ENCODE data around the gene SGMS1. TPM values are rescaled to one million over a fixed set of nuclear protein-coding genes. Genes with fewer than 3 reads are reported as not detected.
A peak's percentile ranks its signal among the peaks of the same experiment; 100 is the strongest.

SGMS1 gene
- total RNA-seq, 1 donor from 2014 or later, result 14.2 TPM

DNA sequence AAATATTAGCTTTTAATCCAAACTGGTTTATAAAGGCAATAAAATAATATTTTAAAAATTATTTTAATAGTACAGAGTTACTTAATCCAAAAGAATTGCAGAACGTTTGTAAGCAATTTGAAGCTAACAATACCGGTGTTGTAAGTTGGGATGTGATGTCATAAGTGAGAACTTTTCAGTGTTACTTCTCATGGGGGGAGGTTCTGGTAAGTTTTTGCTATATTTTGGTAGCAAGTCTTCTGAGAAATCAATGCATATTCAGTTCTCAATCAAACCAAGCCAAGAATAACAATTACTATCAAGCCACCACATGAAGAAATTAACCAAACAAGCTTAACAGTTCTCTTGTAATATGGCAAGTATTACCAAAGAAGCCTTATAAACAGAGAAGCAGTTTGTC lies 225.4 kb downstream of the SGMS1 start:
- DNase-seq, result no peak
- intact Hi-C loops (cut with micrococcal nuclease), result no loop called here
- Mint-ChIP-seq H3K4me3 (no peak overlapping the region), H3K36me3 (ENCODE audit: low read depth) (peaks cover 6% of the 10 kb centered on the region), H3K27me3 (no peaks in the 10 kb centered on the region), H3K27ac (no peak overlapping the region), H3K4me1 (peaks cover 28% of the 10 kb centered on the region), H3K9me3 (no peaks in the 10 kb centered on the region)

DNA sequence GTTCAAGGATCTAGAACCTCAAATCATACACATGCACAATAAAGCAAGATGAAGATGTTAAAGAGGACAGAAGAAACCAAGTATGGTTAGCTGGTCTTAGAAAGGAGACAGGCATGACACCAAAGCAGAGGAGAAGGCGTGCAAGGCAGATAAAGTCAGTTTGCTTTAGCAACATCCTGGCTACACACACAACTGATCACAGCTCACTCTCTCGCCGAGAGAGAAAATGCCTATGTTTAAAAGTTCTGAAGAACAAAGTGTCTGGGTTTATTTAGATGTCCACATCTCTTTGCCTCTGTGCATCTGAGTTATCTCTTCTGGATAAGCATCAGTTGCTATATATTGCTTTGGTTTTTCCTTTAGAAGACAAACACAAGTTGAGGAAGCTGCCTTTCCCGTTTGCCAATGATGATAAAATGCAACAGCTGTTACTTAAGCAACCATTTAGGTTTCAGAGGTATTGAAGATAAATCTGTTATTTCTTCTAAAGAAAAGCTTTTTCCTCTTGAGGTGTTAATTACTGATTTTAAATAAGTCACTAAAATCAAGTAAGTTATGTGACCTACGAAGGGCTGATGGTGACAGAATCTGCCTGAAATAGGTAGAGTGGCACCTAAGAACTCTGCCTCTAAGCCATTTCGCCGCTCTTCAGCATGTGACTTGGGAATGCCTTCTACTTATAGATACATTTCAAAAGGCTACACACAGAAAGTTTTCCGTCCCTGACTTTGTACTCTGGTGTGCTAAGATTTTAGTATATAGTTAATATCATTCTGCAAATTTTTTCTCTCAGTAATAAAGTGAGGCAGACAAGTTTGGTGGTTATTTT lies 226.2 kb downstream of the SGMS1 start:
- intact Hi-C loops (cut with micrococcal nuclease), result loop anchor here (1.0 to 2.0 kb wide), 2 partner anchors 12 to 35 kb away; no protein-coding TSS in a partner anchor
- DNase-seq, result no peak
- Mint-ChIP-seq H3K4me3 (peak overlapping the region; percentile 68), H3K9me3 (peaks cover 1% of the 10 kb centered on the region), H3K4me1 (peaks cover 31% of the 10 kb centered on the region), H3K36me3 (ENCODE audit: low read depth) (peaks cover 10% of the 10 kb centered on the region), H3K27me3 (no peaks in the 10 kb centered on the region), H3K27ac (peak overlapping the region; percentile 87)

DNA sequence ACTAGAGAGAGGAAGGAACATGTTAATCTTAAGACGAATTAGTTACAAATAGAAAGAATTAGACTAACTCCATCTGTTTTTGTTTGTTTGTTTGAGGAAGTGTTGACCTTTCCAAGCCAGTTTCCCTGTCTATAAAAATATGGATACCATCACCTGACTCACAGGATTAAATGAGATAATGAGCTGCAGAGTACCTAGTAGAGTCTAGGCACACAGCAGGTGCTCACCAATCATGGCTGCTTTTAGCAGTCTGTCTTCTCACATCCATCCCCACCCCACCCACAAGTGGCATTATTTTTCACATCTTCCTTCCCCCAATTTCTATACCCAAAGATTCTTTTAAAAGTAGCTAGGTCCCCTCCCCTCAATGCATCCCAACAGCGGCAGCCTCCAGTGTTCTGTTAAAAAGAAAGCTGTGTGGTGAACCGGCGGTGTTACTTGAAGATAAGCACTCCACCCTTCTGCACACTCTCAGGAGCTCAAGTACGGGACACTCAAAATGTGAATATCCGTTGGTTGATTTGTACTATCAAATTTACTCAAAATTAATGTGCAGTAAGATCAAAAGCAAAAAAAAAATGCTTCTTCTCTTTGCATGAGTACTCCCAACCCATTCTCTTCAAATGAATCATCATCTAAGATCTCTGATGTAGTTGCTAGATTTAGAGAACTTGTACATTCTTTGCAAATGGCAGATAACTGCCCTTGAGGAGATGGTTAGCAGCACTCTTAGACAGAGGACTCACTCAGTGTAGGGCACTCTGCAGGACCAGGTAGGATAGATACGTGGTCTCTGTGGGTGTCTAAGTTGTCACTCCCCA lies 227.1 kb downstream of the SGMS1 start:
- Mint-ChIP-seq H3K9me3 (peaks cover 4% of the 10 kb centered on the region), H3K4me1 (peaks cover 31% of the 10 kb centered on the region), H3K27ac (peak overlapping the region; percentile 87), H3K27me3 (no peaks in the 10 kb centered on the region), H3K36me3 (ENCODE audit: low read depth) (peaks cover 10% of the 10 kb centered on the region), H3K4me3 (peak overlapping the region; percentile 68)
- intact Hi-C loops (cut with micrococcal nuclease), result loop anchor here (1.0 to 2.0 kb wide), 2 partner anchors 13 to 36 kb away; no protein-coding TSS in a partner anchor
- peak; percentile 64 for DNase-seq

DNA sequence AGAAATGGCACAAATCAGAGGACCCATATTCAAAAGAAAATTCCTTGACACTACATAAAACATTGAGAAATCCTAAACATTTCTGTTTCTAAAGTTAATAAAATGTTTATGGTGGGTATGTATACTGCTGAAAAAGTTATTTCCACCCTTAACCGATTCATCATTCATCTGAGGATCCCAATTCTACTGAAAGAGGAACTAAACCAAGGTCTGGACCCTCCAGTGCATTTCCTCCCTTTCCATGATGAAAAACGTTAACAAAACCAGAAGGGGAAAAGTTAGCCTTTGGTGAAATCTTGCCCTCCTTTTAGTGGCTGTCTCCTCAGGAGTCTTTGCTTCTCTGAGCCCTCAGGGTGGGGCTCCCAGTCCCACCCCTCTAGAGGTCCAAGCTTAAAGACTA lies 227.9 kb downstream of the SGMS1 start:
- Mint-ChIP-seq H3K9me3 (peaks cover 4% of the 10 kb centered on the region), H3K4me1 (peaks cover 29% of the 10 kb centered on the region), H3K4me3 (no peak overlapping the region), H3K27ac (no peak overlapping the region), H3K36me3 (ENCODE audit: low read depth) (peaks cover 8% of the 10 kb centered on the region), H3K27me3 (no peaks in the 10 kb centered on the region)
- intact Hi-C loops (cut with micrococcal nuclease), result loop anchor here (2.0 kb wide), 1 partner anchor 37 kb away; no protein-coding TSS in a partner anchor
- DNase-seq, result no peak

DNA sequence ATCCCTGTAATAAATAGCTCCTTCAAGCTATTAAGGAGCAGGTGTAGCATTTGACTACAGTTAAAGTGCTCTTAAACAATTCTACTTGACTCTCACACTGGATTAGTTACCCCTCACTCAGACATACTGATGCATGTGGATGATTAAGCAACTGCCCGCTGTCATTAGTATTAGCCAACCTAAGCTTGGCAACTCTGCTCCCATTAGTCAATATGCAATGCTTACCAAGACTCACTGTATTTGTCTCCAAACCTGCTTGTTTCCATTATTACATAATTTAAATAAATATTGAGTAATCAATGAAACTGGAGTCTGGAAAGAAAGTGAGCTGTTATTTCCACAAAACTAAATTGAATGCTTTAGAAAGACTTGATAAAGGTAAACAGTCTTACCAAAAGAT lies 228.5 kb downstream of the SGMS1 start:
- no peak for DNase-seq
- H3K9me3 Mint-ChIP-seq, result peaks cover 4% of the 10 kb centered on the region
- no peak overlapping the region for H3K27ac Mint-ChIP-seq
- H3K4me1 Mint-ChIP-seq, result peaks cover 27% of the 10 kb centered on the region
- H3K27me3 Mint-ChIP-seq, result no peaks in the 10 kb centered on the region
- intact Hi-C loops (cut with micrococcal nuclease), result no loop called here
- H3K4me3 Mint-ChIP-seq, result no peak overlapping the region
- H3K36me3 Mint-ChIP-seq (ENCODE audit: low read depth), result peaks cover 8% of the 10 kb centered on the region

DNA sequence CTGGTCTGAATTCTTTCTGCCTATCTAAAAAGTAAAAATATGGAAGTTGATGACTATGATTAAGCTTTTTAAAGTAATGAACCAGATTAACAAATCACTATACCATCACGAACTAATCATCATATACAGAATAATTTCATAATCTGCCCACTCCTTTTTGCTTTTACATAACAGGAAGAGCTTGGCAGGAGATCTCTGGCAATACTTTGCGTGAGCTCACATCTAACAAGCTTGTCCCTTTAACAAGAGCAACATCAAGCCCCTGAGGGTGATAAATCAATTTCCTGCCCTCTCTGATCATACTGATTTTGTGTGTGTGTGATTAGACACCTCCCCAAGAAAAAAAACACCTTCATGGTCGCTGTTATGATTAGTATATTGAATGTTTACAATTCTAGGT lies 228.9 kb downstream of the SGMS1 start:
- H3K27me3 Mint-ChIP-seq, result no peaks in the 10 kb centered on the region
- no peak for DNase-seq
- intact Hi-C loops (cut with micrococcal nuclease), result no loop called here
- H3K36me3 Mint-ChIP-seq (ENCODE audit: low read depth), result peaks cover 8% of the 10 kb centered on the region
- no peak overlapping the region for H3K27ac Mint-ChIP-seq
- peaks cover 27% of the 10 kb centered on the region for H3K4me1 Mint-ChIP-seq
- peaks cover 4% of the 10 kb centered on the region for H3K9me3 Mint-ChIP-seq
- H3K4me3 Mint-ChIP-seq, result no peak overlapping the region

DNA sequence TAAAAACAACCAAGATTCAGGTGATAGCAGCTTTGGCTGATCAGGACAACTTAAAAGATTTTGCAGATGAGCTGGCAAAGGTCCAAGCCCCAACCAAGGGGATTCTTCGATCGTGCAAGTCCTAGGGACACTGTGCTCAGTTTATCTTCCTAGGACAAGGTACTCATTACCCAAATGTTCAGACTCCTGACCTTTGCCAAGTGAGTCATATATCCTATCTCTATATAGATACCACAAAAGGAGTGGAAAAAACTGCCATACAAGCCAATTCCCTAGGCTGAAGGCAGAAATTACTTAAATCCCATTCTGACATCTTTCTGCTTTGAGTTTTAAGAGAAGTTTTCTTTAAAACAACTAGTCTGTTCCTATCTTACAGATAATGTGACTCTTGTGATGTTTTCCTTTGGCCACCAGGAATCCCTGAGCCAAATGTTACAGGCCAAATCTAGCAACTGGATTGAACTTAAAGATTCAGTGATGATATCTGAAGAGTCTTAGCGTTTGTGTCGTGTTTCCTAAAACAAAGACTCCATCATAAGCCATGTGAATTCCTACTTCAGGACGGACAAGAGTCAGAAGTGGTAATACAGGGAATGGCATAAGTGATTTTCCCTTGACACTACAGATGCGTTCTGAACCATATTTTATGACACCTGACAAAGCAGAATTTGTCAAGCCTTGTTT lies 229.8 kb downstream of the SGMS1 start:
- peaks cover 8% of the 10 kb centered on the region for H3K36me3 Mint-ChIP-seq (ENCODE audit: low read depth)
- no peak overlapping the region for H3K4me3 Mint-ChIP-seq
- peaks cover 4% of the 10 kb centered on the region for H3K9me3 Mint-ChIP-seq
- no peaks in the 10 kb centered on the region for H3K27me3 Mint-ChIP-seq
- intact Hi-C loops (cut with micrococcal nuclease), result no loop called here
- no peak for DNase-seq
- H3K4me1 Mint-ChIP-seq, result peaks cover 27% of the 10 kb centered on the region
- no peak overlapping the region for H3K27ac Mint-ChIP-seq

DNA sequence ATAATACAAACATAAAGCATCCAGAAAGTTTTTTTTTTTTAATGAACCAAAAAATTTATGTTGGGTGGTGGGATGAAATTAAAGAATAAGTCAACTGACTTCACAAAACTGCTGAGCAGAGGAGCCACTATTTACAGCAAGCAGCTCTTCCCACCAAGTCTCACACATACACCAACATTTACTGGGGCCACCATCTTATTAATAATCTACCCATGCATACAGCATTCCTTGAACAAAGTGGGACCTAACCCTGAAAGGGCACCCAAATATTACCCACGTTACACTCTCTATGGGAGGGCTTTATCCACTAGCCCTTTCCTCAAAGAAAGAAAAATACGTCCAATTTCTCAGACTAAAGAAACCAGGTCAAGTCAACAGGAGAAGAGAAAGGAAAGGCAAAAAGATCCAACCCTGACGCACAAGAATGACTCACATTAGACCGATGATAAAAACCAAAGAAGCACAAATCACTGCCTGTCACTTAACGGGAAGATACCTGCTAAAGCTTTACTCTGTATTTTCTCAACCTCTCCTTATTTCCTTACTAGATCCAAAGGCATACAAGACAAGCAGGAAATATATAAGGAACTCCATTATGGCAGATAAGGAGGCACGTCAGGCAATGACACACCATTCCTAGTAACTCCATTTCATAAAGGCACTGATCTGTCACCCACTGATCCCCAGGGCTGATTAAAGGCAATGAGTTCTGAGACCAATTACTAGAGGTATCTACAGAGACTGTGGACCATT lies 230.6 kb downstream of the SGMS1 start:
- Mint-ChIP-seq H3K27ac (no peak overlapping the region), H3K27me3 (no peaks in the 10 kb centered on the region), H3K36me3 (ENCODE audit: low read depth) (peaks cover 8% of the 10 kb centered on the region), H3K4me1 (peaks cover 27% of the 10 kb centered on the region), H3K9me3 (peaks cover 4% of the 10 kb centered on the region), H3K4me3 (no peak overlapping the region)
- no peak for DNase-seq
- intact Hi-C loops (cut with micrococcal nuclease), result no loop called here

DNA sequence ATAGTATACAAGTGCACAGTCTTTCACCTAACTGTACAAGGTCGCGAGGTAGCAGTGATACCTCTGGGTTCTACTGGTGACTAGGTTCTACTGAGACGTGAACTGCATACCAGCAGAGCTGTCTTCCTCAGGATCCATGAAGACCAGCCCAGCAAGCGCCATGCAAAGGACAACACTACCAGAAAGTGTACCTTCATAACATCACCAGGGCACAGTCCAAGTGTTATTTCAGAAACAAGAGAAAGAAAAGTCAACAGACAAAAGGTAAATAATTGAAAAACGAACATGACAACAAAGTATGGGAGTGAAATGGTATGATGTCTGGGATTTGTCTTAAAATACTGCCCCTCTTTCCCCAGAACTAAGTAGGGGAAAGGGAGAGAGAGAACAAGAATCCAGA lies 231.3 kb downstream of the SGMS1 start:
- Mint-ChIP-seq H3K9me3 (peaks cover 4% of the 10 kb centered on the region), H3K4me3 (no peak overlapping the region), H3K27ac (no peak overlapping the region), H3K4me1 (peaks cover 28% of the 10 kb centered on the region), H3K36me3 (ENCODE audit: low read depth) (peaks cover 8% of the 10 kb centered on the region), H3K27me3 (no peaks in the 10 kb centered on the region)
- no peak for DNase-seq
- intact Hi-C loops (cut with micrococcal nuclease), result no loop called here

DNA sequence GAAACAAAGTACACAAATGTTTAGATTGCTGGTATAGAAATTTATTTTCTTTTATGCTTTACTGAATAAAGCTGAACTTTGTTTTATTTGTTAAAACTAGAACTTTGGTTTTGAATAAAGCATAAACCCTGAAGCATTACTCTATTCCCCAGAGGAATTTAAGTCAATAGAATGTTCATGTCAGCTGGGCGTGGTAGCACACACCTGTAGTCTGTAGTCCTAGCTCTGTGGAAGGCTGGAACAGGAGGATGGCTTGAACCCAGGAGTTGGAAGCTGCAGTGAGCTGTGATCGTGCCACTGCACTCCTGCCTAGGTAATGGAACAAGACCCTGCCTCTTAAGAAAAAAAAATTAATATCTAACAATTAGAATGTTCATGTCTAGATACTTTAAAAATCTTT lies 233.5 kb downstream of the SGMS1 start:
- Mint-ChIP-seq H3K27ac (no peak overlapping the region), H3K9me3 (peaks cover 4% of the 10 kb centered on the region), H3K4me1 (peaks cover 18% of the 10 kb centered on the region), H3K27me3 (no peaks in the 10 kb centered on the region), H3K4me3 (no peak overlapping the region), H3K36me3 (ENCODE audit: low read depth) (peaks cover 4% of the 10 kb centered on the region)
- intact Hi-C loops (cut with micrococcal nuclease), result no loop called here
- no peak for DNase-seq

DNA sequence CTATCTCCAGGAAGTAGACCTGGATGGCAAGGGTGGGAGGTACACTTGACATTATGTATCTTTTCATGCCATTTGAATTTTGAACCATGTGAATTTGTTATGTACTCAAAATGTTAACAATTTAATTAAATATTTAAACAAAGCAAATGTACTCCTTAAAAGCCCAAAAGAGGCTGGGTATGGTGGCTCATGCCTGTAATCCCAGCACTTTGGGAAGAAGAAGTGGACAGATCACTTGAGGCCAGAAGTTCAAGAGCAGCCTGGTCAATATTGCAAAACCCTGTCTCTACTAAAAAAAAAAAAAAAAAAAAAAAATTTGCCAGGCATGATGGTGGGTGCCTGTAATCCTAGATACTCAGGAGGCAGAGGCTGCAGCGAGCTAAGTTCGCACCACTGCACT lies 235.6 kb downstream of the SGMS1 start:
- Mint-ChIP-seq H3K27ac (no peak overlapping the region), H3K9me3 (peaks cover 4% of the 10 kb centered on the region)
- intact Hi-C loops (cut with micrococcal nuclease), result no loop called here

DNA sequence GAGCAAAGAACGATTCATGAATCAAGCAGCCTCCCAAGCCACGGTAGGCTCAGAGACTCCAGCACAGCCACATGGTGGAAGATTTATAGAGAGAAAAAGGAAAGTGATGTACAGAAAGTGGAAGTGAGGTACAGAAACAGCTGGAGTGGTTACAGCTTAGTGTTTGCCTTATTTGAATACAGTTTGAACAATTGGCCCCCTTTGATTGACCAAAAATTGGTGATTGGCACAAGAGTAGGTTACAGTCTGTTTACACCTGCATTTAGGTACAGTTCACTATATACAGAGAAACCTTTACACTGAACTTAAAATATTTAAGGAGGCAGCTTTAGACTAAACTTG lies 236.1 kb downstream of the SGMS1 start:
- H3K4me3 Mint-ChIP-seq, result no peak overlapping the region
- peaks cover 9% of the 10 kb centered on the region for H3K4me1 Mint-ChIP-seq
- intact Hi-C loops (cut with micrococcal nuclease), result no loop called here
- peaks cover 4% of the 10 kb centered on the region for H3K9me3 Mint-ChIP-seq
- no peak for DNase-seq
- H3K27ac Mint-ChIP-seq, result peak overlapping the region; percentile 4
- H3K27me3 Mint-ChIP-seq, result no peaks in the 10 kb centered on the region
- H3K36me3 Mint-ChIP-seq (ENCODE audit: low read depth), result no peaks in the 10 kb centered on the region

More for the DNA sequence above, 235.6 kb downstream of the SGMS1 start:
- DNase-seq, result no peak
- H3K27me3 Mint-ChIP-seq, result no peaks in the 10 kb centered on the region
- H3K4me3 Mint-ChIP-seq, result no peak overlapping the region
- H3K36me3 Mint-ChIP-seq (ENCODE audit: low read depth), result peaks cover 3% of the 10 kb centered on the region
- peaks cover 11% of the 10 kb centered on the region for H3K4me1 Mint-ChIP-seq

DNA sequence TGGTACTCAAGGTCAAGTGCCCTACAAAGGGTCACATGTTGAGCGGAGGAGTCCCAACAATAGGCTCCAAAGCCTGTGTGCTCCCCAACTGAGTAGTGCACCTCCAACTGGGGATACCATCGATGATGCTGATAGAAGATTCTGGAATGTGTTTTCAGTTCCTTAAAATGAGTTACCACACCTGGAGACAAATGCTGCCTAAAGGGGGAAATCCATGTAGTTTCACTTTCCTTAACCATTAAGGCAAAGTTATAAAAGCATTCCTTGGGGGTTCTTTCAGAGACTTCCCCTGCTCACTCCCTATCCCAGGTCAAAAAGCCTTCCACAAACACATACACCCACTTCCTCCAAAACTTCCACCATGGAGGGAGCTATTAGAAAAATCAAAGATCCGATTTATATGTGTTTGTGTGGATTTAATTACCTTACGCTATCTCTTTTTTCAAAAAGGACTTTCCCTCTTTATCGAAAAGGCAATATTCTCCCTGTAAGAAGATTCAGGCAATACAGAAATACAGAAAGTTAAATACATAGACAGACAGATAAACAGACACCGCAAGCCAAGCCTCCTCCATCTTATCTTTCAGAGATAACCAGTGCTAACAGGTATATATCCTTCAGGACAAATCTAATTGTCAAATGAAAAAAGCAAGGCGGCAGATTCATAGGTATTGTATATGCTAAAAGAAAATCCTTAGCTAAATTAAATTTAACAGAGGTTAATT lies 236.6 kb downstream of the SGMS1 start:
- intact Hi-C loops (cut with micrococcal nuclease), result no loop called here
- Mint-ChIP-seq H3K4me3 (no peak overlapping the region), H3K27me3 (no peaks in the 10 kb centered on the region), H3K36me3 (ENCODE audit: low read depth) (no peaks in the 10 kb centered on the region), H3K27ac (no peak overlapping the region), H3K9me3 (no peaks in the 10 kb centered on the region), H3K4me1 (peaks cover 9% of the 10 kb centered on the region)
- no peak for DNase-seq

Measured in activated CD4-positive, alpha-beta T cell treated with anti-CD3 and anti-CD28 coated beads, Interleukin-2, amount 10 ng/mL, durations not matched to agents 24 days and 14 days (primary cell).